ENCODE measurements around the gene GAPT.
"Not testable (repeated sequence)": the region's sequence is repeated elsewhere in the genome, so short reads cannot be mapped to it uniquely, and the experiment has no call there.

GAPT gene

DNA sequence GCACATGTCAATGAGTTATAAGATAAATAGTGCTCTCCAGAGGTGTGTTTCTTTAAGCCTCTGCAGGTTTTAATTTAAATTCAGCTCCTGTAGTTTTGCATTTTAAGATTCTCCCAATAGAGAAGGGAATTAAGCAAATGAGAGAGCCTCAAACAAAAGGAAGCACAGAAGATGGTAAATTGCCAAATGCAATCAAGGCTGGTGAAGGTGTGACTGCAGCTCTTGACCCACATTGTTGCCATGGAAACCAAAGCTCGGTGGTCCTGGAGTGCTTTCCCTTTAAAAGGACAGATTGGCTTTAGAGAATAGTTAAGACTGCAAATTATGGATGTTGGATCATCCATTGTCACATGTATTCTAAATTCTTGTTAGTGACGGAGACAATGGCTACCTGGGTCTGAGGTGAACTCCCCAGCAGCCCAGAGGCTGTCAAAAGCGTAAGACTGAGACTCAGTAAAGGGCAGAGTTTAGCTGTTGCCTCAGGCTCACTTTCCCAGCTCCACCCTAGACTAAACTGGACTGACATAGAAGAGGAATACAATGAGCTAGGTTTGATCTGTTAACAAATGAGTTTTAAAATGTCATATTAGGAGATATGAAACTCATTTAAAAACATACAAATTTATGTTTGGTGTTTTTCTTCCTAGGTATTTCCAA, 12.3 kb downstream of the GAPT start:
- no peak for DNase-seq (ENCODE audit: low spot score)

DNA sequence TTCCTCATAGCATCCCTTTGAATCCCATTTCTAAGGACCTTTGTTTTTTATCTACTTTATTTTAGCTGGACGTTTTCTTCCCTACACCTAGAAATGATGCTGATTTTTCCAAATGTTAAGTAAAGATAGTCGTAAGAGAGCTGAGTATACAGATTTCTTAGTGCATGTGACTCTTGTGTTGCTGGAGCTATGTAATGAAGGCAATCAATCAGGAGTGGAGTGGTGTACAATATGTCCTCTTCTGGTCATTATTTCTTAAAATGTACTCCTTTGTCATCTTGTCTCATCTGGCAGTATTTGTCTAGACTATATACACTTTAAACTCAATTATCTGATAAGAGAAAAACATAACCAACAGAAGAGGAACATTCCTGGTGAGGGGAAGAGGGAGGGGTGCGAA, 13.5 kb downstream of the GAPT start:
- no peak for DNase-seq (ENCODE audit: low spot score)

DNA sequence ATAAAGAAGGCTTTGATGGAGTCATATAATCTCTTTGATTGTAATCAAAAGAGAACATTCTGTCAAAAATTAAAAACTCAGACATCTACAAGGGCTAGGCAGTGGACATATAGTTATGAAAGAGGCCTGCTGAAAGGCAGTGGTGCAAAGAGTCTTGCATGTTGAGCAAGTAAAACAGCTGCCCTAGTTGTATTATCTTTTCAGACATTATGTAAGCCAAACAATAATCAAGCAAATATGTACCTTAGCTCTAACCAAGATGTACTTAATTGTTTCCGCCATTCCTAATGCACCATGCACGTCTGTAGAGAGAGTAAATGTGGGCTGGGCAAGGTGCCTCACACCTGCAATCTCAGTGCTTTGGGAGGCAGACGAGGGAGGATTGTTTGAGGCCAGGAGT, 14.3 kb downstream of the GAPT start:
- DNase-seq (ENCODE audit: low spot score) = no peak

DNA sequence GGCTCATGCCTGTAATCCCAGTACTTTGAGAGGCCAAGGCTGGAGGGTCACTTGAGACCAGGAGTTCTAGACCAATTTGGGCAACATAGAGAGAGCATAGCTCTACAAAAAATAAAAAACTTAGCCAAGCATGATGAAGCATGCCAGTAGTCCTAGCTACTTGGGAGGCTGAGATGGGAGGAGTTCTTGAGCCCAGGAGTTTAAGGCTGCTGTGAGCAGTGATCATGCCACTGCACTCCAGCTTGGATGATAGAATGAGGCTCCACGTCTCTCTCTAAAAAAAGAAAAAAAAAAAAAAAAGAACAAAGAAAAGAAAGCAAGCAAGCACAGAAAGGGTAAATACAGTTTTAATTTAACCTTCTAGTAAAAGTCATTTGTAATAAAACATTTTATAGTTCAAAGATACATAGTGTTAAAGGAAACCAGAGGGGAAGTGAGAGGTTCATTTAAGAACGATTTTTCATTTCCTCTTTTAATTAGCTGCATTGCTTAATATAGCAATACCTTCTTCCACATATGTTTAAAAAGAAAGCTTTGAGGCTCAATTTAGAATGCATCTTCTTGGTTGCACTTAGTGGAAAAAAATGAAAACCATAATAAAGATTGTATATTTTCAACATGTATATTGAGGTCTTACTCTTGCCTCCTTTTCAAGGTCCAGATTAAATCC, 14.9 kb downstream of the GAPT start:
- no peak for DNase-seq (ENCODE audit: low spot score)

DNA sequence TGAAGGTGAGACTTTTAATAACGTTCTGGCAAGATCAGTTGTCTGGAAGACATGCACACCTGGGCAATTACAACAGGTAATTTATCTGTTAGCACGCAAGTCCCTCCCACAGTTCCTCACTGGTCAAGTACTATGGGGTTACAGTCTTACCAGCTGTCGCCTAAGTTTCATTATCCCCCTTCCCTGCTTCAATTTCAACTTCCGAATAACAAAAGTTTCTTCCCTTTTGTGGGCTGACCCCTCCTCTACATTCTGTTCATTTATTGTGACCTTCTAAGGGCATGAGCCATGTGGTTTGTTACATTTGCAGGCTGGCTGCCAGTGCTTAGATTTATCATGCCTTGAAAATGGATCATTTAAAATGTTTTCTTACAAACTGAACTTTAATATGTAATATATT, 16.5 kb downstream of the GAPT start:
- no peak for DNase-seq (ENCODE audit: low spot score)

DNA sequence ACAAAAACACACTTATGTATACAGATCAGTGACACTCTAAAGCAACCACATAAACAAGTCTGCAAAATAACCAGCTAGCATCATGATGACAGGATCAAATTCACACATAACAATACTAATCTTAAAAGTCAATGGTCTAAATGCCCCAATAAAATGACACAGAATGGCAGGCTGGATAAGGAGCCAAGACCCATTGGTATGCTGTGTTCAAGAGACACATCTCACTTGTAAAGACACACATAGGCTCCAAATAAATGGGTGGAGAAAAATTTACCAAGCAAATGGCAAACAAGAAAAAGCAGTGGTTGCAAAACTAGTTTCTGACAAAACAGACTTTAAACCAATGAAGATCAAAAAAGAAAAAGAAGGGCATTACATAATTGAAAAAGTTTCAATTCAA, 26.0 kb downstream of the GAPT start:
- no peak for DNase-seq (ENCODE audit: low spot score)

DNA sequence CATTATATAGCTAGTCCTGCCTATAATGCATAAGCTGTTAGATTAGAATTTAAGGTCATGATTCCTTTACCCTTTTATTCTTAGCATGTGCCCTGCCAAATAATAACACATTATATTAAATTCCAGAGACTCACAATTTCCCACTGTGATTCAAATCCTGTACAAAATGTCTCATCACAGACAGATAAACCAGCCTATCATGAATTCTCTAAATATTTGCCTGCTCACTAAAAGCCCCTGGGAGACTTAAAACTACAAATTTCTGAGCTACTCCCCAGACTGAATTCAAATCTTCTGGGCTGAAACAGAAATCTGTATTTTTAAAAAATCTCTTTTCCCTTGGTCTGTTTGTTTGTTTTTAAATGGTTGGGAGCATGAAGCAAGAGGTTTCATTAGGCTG, 32.7 kb downstream of the GAPT start:
- DNase-seq (ENCODE audit: low spot score) = no peak

DNA sequence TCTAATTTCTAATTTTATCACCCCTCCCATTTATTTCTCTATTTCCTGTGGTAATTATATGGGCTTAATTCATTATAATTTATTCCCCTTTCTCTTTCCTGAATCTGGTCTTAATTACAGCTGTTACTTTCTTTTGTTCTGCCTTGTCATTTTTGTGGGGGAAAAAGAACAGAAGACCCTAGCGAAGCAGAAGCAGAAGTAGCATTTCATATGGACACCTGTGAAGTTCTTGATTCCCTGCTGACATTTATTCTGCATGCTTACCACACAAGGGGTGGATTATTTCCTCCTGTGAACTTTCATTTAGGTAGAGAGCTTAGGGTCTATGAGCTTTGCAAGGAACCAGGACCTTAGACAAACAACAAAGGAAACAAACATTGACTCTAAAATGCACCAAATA, 33.3 kb downstream of the GAPT start:
- DNase-seq (ENCODE audit: low spot score) = no peak

DNA sequence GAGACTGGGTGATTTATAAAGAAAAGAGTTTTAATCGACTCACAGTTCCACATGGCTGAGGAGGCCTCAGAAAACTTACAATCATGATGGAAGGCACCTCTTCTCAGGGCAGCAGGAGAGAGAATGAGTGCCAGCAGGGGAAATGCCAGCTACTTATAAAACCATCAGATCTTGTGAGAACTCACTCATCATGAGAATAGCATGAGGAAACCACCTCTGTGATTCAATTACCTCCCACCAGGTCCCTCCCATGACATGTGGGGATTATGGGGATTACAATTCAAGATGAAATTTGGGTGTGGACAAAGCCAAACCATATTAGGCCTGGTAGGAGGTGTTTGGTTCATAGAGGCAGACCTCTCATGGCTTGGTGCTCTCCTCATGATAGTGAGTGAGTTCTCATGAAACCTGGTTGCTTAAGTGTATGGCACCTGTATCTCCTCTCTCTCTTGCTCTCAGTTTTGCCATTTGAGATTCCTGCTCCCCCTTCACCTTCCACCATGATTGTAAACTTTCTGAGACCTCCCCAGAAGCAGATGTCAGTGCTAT, 39.8 kb downstream of the GAPT start:
- no peak for DNase-seq (ENCODE audit: low spot score)

DNA sequence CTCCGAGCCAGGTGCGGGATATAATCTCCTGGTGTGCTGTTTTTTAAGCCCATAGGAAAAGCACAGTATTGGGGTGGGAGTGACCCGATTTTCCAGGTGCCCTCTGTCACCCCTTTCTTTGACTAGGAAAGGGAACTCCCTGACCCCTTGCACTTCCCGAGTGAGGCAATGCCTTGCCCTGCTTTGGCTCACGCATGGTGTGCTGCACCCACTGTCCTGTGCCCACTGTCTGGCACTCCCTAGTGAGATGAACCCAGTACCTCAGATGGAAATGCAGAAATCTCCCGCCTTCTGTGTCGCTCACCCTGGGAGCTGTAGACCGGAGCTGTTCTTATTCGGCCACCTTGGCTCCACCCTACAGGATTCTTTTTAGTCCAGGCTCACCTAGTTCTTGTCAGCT, 50.7 kb downstream of the GAPT start:
- not testable (repeated sequence) for DNase-seq (ENCODE audit: low spot score)

DNA sequence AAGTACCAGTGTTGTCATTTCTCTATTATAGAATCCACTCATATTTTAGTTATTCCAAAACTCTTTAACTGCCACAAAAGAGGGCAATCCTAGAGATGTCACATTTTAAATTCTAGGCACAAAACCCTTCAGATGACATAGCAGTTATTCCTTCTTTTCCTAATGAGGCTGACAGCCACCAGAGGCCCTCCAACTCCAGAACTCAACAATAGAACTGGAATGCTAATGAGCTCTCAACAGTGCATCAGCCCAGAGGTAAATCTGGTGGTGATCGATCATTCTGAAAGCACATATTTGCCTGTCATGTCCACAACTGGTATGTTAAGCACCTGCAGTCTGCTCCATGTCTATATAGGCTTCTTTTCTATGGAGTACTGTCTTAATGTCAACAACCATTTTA, 51.5 kb downstream of the GAPT start:
- no peak for DNase-seq (ENCODE audit: low spot score)

DNA sequence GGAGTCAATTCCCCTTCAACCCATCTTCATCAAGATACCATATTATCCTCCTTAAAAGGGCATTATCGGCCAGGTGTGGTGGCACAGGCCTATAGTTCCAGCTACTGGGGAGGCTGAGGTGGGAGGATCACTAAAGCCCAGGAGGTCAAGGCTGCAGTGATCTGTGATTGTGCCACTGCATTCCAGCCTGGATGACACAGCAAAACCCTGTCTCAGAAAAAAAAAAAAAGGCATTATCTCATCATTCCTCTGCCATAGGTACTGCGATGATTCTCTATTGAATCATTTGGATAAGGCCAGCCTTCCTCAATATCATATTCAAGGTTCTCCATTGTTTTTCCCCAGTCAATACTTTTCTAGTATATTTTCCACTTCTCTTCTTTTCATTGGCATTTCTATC, 52.5 kb downstream of the GAPT start:
- no peak for DNase-seq (ENCODE audit: low spot score)

DNA sequence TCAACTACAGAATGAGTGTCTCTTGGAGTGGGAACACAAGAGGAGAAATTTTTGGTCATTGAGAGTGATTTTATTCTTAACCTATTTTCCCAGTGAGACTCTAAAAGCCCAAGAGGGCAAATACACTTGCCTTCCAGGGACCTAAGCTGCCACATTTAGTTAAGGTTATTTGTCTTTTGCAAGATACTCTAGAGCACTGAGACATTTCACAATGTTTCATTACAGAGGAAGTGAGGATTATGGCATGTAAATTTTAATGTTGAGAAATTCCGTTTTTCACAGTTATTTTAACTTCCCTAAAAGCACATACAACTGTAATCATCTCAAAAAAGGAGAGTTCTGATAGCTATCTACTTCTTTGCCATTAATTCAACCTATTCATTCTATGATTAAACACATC, 53.0 kb downstream of the GAPT start:
- no peak for DNase-seq (ENCODE audit: low spot score)

DNA sequence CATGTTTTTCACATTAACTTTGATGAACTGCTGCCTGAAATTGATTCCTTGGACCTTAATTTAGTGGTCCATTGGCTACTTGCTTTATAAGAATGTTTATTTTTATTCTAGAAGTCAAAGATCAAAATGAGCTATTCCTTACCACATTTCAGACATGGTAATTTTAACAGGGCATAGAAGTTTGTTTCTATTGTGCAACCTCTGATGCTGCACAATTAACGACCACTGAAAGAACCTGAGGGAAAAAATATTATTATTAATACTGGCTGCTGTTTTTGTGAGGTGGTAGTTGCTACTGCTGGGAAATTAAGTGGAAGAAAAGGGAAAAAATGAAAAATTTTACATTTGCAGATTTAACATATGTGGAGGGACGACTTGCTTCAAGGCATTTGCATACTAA, 53.7 kb downstream of the GAPT start:
- DNase-seq (ENCODE audit: low spot score) = no peak

DNA sequence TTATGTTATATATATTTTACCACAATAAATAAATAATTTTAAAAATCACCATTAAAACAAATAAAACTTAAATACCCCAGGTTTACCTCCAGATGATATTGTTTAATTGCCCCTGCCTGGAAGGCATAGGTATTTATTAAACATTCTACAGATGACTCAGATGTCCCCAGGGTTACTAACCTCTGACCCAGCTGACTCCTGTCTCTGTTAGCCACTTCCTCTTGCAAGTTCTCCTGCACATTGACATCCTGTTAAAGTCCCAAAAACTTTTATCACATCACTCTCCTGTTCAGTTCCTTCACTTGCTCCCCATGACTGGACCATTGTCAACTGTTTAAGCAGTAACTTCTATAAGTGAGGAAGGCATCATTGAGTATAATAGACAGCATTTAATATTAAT, 54.7 kb downstream of the GAPT start:
- DNase-seq (ENCODE audit: low spot score) = no peak

Measured in activated CD4-positive, alpha-beta T cell treated with anti-CD3 and anti-CD28 coated beads, Interleukin-2, Interleukin-4, amounts not matched to agents 100 ng/mL and 50 ng/mL, durations not matched to agents 16 hours and 8 hours (primary cell).